Loucy (cell line): ENCODE measurements around the gene PPP6R1.
A peak's percentile ranks its signal among the peaks of the same experiment; 100 is the strongest.

Experiments used
- H2AFZ ChIP-seq: fragments of 200-600 bp; sonication (generic); 2 replicates; pipeline ENCODE4 v1.6.0; 2016; ENCODE audit warnings: antibody characterized with exemption, mild to moderate bottlenecking, low read length, moderate library complexity
- H3F3A ChIP-seq: fragments of 200-600 bp; 2 replicates; pipeline ENCODE4 v1.6.0; 2016; ENCODE audit warnings: antibody characterized with exemption, low read depth, mild to moderate bottlenecking
- H3K27me3 ChIP-seq: fragments of 200-600 bp; sonication (generic); 2 replicates; pipeline ENCODE4 v1.6.1; 2014; ENCODE audit warnings: low read length, mild to moderate bottlenecking; ENCODE audit not compliant: insufficient read depth, poor library complexity, severe bottlenecking
- H3K36me3 ChIP-seq: fragments of 200-600 bp; sonication (generic); 2 replicates; pipeline ENCODE4 v1.6.1; 2016; ENCODE audit warnings: low read length; ENCODE audit not compliant: insufficient read depth
- H3K4me1 ChIP-seq: fragments of 200-600 bp; sonication (generic); 2 replicates; pipeline ENCODE4 v1.5.1; 2014; ENCODE audit warnings: low read length, mild to moderate bottlenecking; ENCODE audit not compliant: insufficient read depth, poor library complexity, severe bottlenecking
- H3K4me2 ChIP-seq: fragments of 200-600 bp; sonication (generic); 2 replicates; pipeline ENCODE4 v1.6.0; 2014; ENCODE audit warnings: antibody characterized with exemption, low read length, low read depth, mild to moderate bottlenecking; ENCODE audit not compliant: poor library complexity, severe bottlenecking
- H3K4me3 ChIP-seq: fragments of 200-600 bp; sonication (generic); 2 replicates; pipeline ENCODE4 v1.5.1; 2014; ENCODE audit warnings: low read length, mild to moderate bottlenecking, mixed read lengths; ENCODE audit not compliant: poor library complexity, severe bottlenecking
- H3K79me2 ChIP-seq: fragments of 200-600 bp; sonication (generic); 2 replicates; pipeline ENCODE4 v1.6.1; 2014; ENCODE audit warnings: low read length; ENCODE audit not compliant: insufficient read depth
- H3K9ac ChIP-seq: fragments of 200-600 bp; sonication (generic); 2 replicates; pipeline ENCODE4 v1.6.0; 2014; ENCODE audit warnings: mild to moderate bottlenecking, low read depth, low read length, moderate library complexity; ENCODE audit not compliant: poor library complexity, severe bottlenecking
- H3K9me2 ChIP-seq: fragments of 200-600 bp; sonication (generic); replicated peaks from 2 replicates; pipeline ENCODE4 v1.6.1; 2016; ENCODE audit warnings: low read depth, low read length, mixed read lengths
- H3K9me3 ChIP-seq: fragments of 200-600 bp; sonication (generic); 2 replicates; pipeline ENCODE4 v1.6.1; 2014; ENCODE audit warnings: mild to moderate bottlenecking, antibody characterized with exemption, low read length, low read depth; ENCODE audit not compliant: insufficient read depth
- H4K20me1 ChIP-seq: fragments of 200-600 bp; sonication (generic); 2 replicates; pipeline ENCODE4 v1.6.0; 2014; ENCODE audit warnings: antibody characterized with exemption, low read length, mild to moderate bottlenecking; ENCODE audit not compliant: insufficient read depth, poor library complexity, severe bottlenecking
- EZH2phosphoT487 ChIP-seq: fragments of 200-600 bp; IDR thresholded peaks from 2 replicates; pipeline ENCODE4 v1.6.1; 2018; ENCODE audit warnings: antibody characterized with exemption, mild to moderate bottlenecking, moderate library complexity, borderline replicate concordance
- TF ChIP-seq, protein P1 (sequence below): fragments of 200-600 bp; sonication (generic); conservative IDR thresholded peaks from 2 replicates; pipeline ENCODE4 v1.5.1; 2014; ENCODE audit warnings: mild to moderate bottlenecking, antibody characterized with exemption, low read length

PPP6R1 gene

DNA sequence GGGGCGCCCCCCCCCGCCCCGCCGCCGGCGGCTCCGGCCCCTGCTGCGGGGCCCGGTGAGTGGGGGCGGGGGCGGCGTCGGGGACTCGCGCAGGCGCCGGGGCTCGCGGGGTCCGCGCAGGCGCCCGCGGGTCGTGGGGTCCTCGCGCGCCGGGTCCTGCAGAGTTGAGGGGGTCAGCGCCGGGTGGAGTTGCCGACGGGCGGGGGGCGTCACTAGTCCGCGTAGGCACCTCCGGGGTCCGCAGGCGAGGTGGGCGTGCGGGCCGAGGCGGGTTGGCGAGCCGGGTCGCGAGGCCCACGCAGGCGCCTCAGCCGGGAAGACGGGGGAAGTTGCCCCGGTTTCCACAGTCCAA, 365 bp downstream of the PPP6R1 start:
- H4K20me1 ChIP-seq: peaks cover 29% of the 10 kb centered on the region
- H2AFZ ChIP-seq: no peak overlapping the region
- no peaks in the 10 kb centered on the region for H3K27me3 ChIP-seq
- no peaks in the 10 kb centered on the region for H3K9me3 ChIP-seq
- peaks cover 19% of the 10 kb centered on the region for H3F3A ChIP-seq
- peak overlapping the region; percentile 100 for H3K9ac ChIP-seq
- no peaks in the 10 kb centered on the region for H3K9me2 ChIP-seq
- peak overlapping the region; percentile 83 for H3K4me2 ChIP-seq
- TF ChIP-seq EZH2phosphoT487: no peak
- TF ChIP-seq, protein P1, sequence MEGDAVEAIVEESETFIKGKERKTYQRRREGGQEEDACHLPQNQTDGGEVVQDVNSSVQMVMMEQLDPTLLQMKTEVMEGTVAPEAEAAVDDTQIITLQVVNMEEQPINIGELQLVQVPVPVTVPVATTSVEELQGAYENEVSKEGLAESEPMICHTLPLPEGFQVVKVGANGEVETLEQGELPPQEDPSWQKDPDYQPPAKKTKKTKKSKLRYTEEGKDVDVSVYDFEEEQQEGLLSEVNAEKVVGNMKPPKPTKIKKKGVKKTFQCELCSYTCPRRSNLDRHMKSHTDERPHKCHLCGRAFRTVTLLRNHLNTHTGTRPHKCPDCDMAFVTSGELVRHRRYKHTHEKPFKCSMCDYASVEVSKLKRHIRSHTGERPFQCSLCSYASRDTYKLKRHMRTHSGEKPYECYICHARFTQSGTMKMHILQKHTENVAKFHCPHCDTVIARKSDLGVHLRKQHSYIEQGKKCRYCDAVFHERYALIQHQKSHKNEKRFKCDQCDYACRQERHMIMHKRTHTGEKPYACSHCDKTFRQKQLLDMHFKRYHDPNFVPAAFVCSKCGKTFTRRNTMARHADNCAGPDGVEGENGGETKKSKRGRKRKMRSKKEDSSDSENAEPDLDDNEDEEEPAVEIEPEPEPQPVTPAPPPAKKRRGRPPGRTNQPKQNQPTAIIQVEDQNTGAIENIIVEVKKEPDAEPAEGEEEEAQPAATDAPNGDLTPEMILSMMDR: no peak
- peaks cover 36% of the 10 kb centered on the region for H3K4me1 ChIP-seq
- peaks cover 1% of the 10 kb centered on the region; the same call in 1 of the 2 replicates for H3K36me3 ChIP-seq
- peak overlapping the region; percentile 89 for H3K4me3 ChIP-seq
- peaks cover 49% of the 10 kb centered on the region for H3K79me2 ChIP-seq

DNA sequence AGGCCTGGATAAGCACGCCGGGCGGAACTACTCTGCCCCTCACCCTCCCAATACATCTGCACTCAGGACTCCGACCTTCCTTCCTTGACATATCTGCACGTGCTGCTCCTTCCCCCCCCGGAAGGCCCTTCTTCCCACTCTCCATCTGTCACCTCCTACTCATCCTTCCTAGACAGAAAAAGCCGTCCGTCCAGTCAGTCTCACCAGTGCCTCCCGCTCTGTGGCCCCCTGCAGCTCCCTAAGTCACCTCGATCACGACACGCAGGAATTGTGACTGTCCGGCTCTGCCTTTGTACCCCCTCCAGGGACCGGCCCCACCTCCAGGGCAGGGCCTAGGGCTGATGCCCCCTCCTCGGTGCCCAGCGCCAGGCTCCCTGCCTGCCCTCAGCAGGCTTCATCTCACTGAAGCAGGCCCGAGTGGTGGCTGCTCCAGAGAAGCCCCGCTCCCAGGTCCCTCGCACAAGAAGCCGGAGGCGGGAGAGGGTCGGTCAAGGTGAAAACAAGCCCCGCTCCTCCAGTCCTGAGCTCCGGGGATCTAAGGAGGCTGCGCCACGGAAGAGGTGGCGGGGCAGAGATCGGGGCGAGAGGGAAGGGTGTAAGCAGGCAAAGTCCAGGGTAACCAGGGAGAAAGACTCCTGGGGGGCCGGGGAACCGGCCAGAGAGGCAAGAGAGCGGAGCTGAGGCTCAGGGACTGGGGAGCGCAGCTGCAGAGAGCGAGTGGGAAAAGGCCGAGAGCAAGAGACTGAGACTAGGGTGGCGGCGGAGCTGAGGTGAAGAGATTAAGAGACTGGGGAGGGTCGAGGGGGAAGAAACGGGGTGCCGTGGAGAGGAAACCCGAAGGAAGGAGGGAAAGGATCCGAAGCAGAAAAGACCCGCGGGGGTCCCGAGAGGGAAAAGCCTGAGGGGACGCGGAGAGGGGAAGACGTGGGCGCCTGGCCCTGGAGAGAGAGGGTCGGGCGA, 1.1 kb downstream of the PPP6R1 start:
- peaks cover 42% of the 10 kb centered on the region for H3K4me1 ChIP-seq
- no peak for TF ChIP-seq EZH2phosphoT487
- TF ChIP-seq, protein P1: no peak
- no peaks in the 10 kb centered on the region for H3K27me3 ChIP-seq
- H3K4me2 ChIP-seq: peak overlapping the region; percentile 97
- H3K36me3 ChIP-seq: peaks cover 8% of the 10 kb centered on the region; the same call in 1 of the 2 replicates
- no peaks in the 10 kb centered on the region for H3K9me3 ChIP-seq
- H2AFZ ChIP-seq: no peak overlapping the region
- H3K9me2 ChIP-seq: no peaks in the 10 kb centered on the region
- H3K79me2 ChIP-seq: peaks cover 56% of the 10 kb centered on the region
- peaks cover 25% of the 10 kb centered on the region for H3F3A ChIP-seq
- peak overlapping the region; percentile 100 for H3K9ac ChIP-seq
- H3K4me3 ChIP-seq: peak overlapping the region; percentile 89
- peaks cover 29% of the 10 kb centered on the region for H4K20me1 ChIP-seq

DNA sequence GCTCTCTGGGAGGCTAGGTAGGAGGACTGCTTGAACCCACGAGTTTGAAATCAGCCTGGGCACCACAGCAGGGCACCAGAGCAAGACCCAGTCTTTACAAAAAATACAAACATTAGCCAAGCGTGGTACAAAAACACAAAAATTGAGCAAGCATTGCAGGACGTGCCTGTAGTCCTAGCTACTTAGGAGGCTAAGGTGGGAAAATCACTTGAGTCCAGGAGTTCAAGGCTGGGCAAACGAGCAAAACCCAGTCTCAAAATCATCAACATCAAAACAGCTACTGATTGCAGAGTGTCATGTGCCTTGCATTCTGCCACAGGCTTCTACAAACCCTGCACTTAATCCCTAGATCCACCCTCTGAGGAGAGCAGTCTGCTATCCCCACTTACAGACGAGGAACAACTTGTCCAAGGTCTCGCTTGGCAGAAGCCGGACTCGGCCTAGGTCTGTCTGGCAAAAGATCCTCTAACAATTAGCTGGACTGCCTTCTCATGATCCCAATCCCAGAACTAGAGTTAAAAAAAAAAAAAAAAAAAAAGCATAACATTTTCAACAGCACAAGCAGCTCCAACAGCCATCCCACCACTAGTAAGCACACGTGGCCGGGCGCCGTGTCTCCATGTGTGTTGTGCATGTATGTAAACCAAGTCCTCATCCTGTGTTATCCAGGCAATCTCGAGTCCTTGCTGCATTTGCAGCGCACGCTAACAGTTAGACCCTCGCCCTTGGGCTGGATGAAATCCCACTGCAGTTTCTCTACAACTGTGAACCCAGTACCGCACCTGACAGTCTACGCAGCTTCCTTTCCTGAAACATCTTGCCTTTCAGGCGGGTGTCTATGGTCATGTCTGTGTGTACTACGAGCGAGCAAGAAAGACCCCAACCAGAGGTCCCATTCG, 2.0 kb downstream of the PPP6R1 start:
- peaks cover 8% of the 10 kb centered on the region; the same call in 1 of the 2 replicates for H3K36me3 ChIP-seq
- H3F3A ChIP-seq: peaks cover 29% of the 10 kb centered on the region
- peaks cover 29% of the 10 kb centered on the region for H4K20me1 ChIP-seq
- H3K27me3 ChIP-seq: no peaks in the 10 kb centered on the region
- H3K79me2 ChIP-seq: peaks cover 65% of the 10 kb centered on the region
- H3K4me1 ChIP-seq: peaks cover 51% of the 10 kb centered on the region
- H3K4me2 ChIP-seq: peak overlapping the region; percentile 97
- no peaks in the 10 kb centered on the region for H3K9me2 ChIP-seq
- TF ChIP-seq, protein P1: no peak
- no peak for TF ChIP-seq EZH2phosphoT487
- H3K9me3 ChIP-seq: no peaks in the 10 kb centered on the region
- H2AFZ ChIP-seq: no peak overlapping the region
- H3K9ac ChIP-seq: peak overlapping the region; percentile 100
- peak overlapping the region; percentile 89 for H3K4me3 ChIP-seq
